ENCODE results near the gene CLDND2.

GRCh38 chr19:51331716-51332115, 37.1 kb downstream of the CLDND2 start:
- TF ChIP-seq RFX5 (IDR thresholded peaks at IDR 0.05; ENCODE audit: low read length), result no peak
- TF ChIP-seq EP300 (IDR thresholded peaks at IDR 0.05; ENCODE audit: borderline replicate concordance in 1 of 2, low read depth in 1 of 2, low read length in 1 of 2), result no peak
- TF ChIP-seq CTCF (IDR thresholded peaks at IDR 0.05), result no peak
- TF ChIP-seq RCOR1 (IDR thresholded peaks at IDR 0.05; ENCODE audit: low read length), result no peak
- no peak for TF ChIP-seq TCF12 (IDR thresholded peaks at IDR 0.05)
